Endodermal cell (in vitro differentiated cells): Measurements from ENCODE around the gene RNF186. TPM values are rescaled to one million over a fixed set of nuclear protein-coding genes. Genes with fewer than 3 reads are reported as not detected.

ENCODE experiments used
- DNase-seq: peaks from one replicate; pipeline ENCODE4 v3.0.0-alpha.2; 2017
- H3K27ac ChIP-seq: 2 replicates; pipeline ENCODE4 v1.5.1; 2013; ENCODE audit warnings: mild to moderate bottlenecking, low read depth, low read length, moderate library complexity
- H3K27me3 ChIP-seq: 2 replicates; pipeline ENCODE4 v1.6.1; 2013; ENCODE audit warnings: mild to moderate bottlenecking, low read length, moderate library complexity; ENCODE audit not compliant: insufficient read depth, control insufficient read depth, poor library complexity, severe bottlenecking
- H3K36me3 ChIP-seq: 2 replicates; pipeline ENCODE4 v1.7.0; 2013; ENCODE audit warnings: mild to moderate bottlenecking, low read length, moderate library complexity; ENCODE audit not compliant: control insufficient read depth, insufficient read depth
- H3K4me1 ChIP-seq: one replicate; pipeline ENCODE4 v1.7.0; 2013; ENCODE audit warnings: low read length; ENCODE audit not compliant: control insufficient read depth, insufficient read depth
- H3K4me3 ChIP-seq: 2 replicates; pipeline ENCODE4 v1.5.1; 2013; ENCODE audit warnings: mild to moderate bottlenecking, low read length, moderate library complexity
- H3K9ac ChIP-seq: 2 replicates; pipeline ENCODE4 v1.6.1; 2013; ENCODE audit warnings: mild to moderate bottlenecking, low read length, moderate library complexity; ENCODE audit not compliant: poor library complexity, severe bottlenecking; ENCODE audit errors: extremely low read depth
- H3K9me3 ChIP-seq: 2 replicates; pipeline ENCODE4 v1.6.1; 2013; ENCODE audit warnings: mild to moderate bottlenecking, low read length, moderate library complexity; ENCODE audit not compliant: control insufficient read depth
- H3K27ac Mint-ChIP-seq: 2 replicates; pipeline ENCODE4 v1.8.0; 2020; ENCODE audit warnings: mixed read lengths
- H3K27me3 Mint-ChIP-seq: 2 replicates; pipeline ENCODE4 v1.8.0; 2021; ENCODE audit warnings: mild to moderate bottlenecking, mixed read lengths; ENCODE audit not compliant: insufficient read depth
- H3K36me3 Mint-ChIP-seq: 2 replicates; pipeline ENCODE4 v1.8.0; 2020; ENCODE audit warnings: low read depth, mixed read lengths
- H3K4me1 Mint-ChIP-seq: 2 replicates; pipeline ENCODE4 v1.8.0; 2020; ENCODE audit warnings: mixed read lengths
- H3K4me3 Mint-ChIP-seq: 2 replicates; pipeline ENCODE4 v1.8.0; 2020; ENCODE audit warnings: mild to moderate bottlenecking, moderate library complexity, mixed read lengths
- H3K9me3 Mint-ChIP-seq: 2 replicates; pipeline ENCODE4 v1.8.0; 2020; ENCODE audit warnings: mild to moderate bottlenecking, mixed read lengths
- WGBS, 2 experiments: methylation state at CpG; one replicate each; pipeline versions ENCODE4 v1.1.5 to v1.1.7; 2013; ENCODE audit warnings: missing lambda C conversion rate in 2 of 2, mixed read lengths in 1 of 2; ENCODE audit not compliant: insufficient coverage in 1 of 2, insufficient read length in 1 of 2; 5-methylcytosine and 5-hydroxymethylcytosine counted together
- total RNA-seq, 2 donors: library from RNA; stranded (reverse); fragmentation: NEBNext Ultra II Directional in 1 of 2; extraction: Animal tissue kit (Norgen Biotek cat#: 25700) in 1 of 2; gene quantifications; 2 replicates in 1 of 2; 3 replicates in 1 of 2; pipeline ENCODE4 v1.2.1, GENCODE V29; 2021
- TF ChIP-seq, protein P1 (sequence below): fragments of 200-600 bp; sonication (generic); conservative IDR thresholded peaks from 2 replicates; pipeline ENCODE4 v1.5.0; 2021; ENCODE audit warnings: antibody characterized with exemption, mild to moderate bottlenecking

RNF186 gene
- total RNA-seq, 2 donors from 2014 or later, result not detected

DNA sequence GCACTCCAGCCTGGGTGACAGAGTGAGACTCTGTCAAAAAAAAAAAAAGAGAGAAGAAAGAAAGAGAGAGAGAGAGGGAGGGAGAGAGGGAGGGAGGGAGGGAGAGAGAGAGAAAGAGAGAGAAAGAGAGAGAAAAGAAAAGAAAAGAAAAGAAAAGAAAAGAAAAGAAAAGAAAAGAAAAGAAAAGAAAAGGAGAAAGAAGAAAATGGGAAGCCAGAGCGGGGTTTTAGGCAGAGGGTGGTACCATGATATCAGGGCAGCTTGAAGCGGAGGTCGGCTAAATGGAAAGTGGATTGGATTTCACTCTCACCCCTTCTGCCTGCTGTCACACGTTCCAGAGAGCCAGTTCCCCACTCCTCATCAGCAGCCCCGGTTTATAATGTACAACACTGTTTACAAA, 17.3 kb downstream of the RNF186 start:
- DNase-seq, result no peak
- peaks cover 24% of the 10 kb centered on the region for H3K27me3 Mint-ChIP-seq

DNA sequence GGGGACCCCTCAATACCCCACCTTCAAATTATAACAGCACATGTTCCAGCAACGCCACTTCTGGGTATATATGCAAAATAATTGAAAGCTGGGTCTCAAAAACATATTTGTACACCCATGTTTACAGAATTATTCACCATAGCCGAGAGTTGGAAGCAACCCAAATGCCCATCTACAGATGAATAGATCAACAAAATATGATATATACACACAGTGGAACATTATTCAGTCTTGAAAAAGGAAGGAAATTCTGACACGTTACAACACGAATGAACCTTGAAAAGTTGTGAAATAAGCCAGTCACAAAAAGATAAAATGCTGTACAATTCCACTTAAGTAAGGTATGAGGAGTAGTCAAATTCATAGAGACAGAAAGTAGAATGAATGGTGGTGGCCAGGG, 20.5 kb downstream of the RNF186 start:
- Mint-ChIP-seq H3K36me3 (peaks cover 3% of the 10 kb centered on the region), H3K27ac (no peak overlapping the region), H3K9me3 (no peaks in the 10 kb centered on the region), H3K4me1 (peaks cover 8% of the 10 kb centered on the region), H3K4me3 (no peak overlapping the region), H3K27me3 (peaks cover 5% of the 10 kb centered on the region)
- WGBS, 2 experiments, result 88 to 92% methylated on average over 3 to 4 of the region's 4 CpGs
- no peak for DNase-seq
- peaks cover 15% of the 10 kb centered on the region for H3K27me3 ChIP-seq
- no peak overlapping the region for H3K9ac ChIP-seq
- no peaks in the 10 kb centered on the region for H3K4me1 ChIP-seq
- no peaks in the 10 kb centered on the region for H3K9me3 ChIP-seq
- no peak overlapping the region for H3K27ac ChIP-seq
- TF ChIP-seq, protein P1, sequence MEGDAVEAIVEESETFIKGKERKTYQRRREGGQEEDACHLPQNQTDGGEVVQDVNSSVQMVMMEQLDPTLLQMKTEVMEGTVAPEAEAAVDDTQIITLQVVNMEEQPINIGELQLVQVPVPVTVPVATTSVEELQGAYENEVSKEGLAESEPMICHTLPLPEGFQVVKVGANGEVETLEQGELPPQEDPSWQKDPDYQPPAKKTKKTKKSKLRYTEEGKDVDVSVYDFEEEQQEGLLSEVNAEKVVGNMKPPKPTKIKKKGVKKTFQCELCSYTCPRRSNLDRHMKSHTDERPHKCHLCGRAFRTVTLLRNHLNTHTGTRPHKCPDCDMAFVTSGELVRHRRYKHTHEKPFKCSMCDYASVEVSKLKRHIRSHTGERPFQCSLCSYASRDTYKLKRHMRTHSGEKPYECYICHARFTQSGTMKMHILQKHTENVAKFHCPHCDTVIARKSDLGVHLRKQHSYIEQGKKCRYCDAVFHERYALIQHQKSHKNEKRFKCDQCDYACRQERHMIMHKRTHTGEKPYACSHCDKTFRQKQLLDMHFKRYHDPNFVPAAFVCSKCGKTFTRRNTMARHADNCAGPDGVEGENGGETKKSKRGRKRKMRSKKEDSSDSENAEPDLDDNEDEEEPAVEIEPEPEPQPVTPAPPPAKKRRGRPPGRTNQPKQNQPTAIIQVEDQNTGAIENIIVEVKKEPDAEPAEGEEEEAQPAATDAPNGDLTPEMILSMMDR, result no peak
- H3K36me3 ChIP-seq, result no peaks in the 10 kb centered on the region
- H3K4me3 ChIP-seq, result no peak overlapping the region

More for the DNA sequence above, 17.3 kb downstream of the RNF186 start:
- Histone ChIP-seq H3K27ac (no peak overlapping the region), H3K9ac (no peak overlapping the region), H3K36me3 (no peaks in the 10 kb centered on the region), H3K4me3 (no peak overlapping the region), H3K4me1 (no peaks in the 10 kb centered on the region), H3K9me3 (no peaks in the 10 kb centered on the region), H3K27me3 (peaks cover 34% of the 10 kb centered on the region)
- Mint-ChIP-seq H3K36me3 (no peaks in the 10 kb centered on the region), H3K9me3 (no peaks in the 10 kb centered on the region), H3K4me3 (no peak overlapping the region), H3K4me1 (peaks cover 15% of the 10 kb centered on the region), H3K27ac (no peak overlapping the region)
- 81 to 94% methylated on average over 3 to 5 of the region's 5 CpGs for WGBS, 2 experiments
- TF ChIP-seq, protein P1, result no peak

DNA sequence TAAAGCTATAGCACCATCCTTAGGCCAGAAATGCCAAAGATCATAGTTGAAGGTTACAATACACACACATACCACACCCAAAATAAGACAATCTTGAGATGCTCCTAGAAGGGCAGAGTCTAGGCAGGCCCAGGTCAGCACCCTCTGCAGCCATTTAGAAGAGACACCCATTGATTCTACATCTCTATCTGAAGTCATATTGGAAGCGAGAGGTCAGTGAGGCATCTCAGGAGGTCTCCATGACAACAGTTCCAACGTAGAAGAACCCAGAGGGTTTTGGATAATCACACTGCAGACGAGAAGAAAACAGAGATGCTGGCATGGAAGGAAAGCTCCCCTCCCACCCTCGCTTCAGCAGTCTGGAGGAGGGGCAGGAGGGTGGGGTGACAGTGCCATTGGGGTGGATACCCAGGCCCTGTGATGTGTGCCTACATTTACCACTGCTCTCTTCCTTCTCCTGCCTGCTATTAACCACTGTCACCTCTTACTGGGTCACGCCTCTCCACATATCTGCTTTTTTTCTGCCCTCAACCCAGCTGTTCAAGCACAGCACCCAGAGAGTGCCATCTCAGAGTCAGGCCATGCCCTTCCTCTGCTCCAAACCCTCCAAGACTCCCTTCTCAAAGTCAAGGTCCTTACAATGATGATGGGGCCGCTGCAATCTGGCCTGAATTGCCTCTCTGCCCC, 21.6 kb downstream of the RNF186 start:
- Mint-ChIP-seq H3K9me3 (no peaks in the 10 kb centered on the region), H3K4me3 (no peak overlapping the region), H3K27ac (no peak overlapping the region), H3K36me3 (peaks cover 3% of the 10 kb centered on the region), H3K27me3 (no peaks in the 10 kb centered on the region), H3K4me1 (peaks cover 4% of the 10 kb centered on the region)
- Histone ChIP-seq H3K27me3 (peaks cover 5% of the 10 kb centered on the region), H3K4me3 (no peak overlapping the region), H3K27ac (no peak overlapping the region), H3K4me1 (no peaks in the 10 kb centered on the region), H3K9ac (no peak overlapping the region), H3K9me3 (no peaks in the 10 kb centered on the region), H3K36me3 (no peaks in the 10 kb centered on the region)
- 76 to 86% methylated on average over 6 of the region's 6 CpGs for WGBS, 2 experiments
- DNase-seq, result no peak
- TF ChIP-seq, protein P1, result no peak
